ENCODE data around the gene RFFL. TPM values are rescaled to one million over a fixed set of nuclear protein-coding genes. Genes with fewer than 3 reads are reported as not detected.
"Not testable (repeated sequence)": the region's sequence is repeated elsewhere in the genome, so short reads cannot be mapped to it uniquely, and the experiment has no call there.

The RFFL gene
- total RNA-seq, 1 donor from 2014 or later: 25.4 TPM

- Mint-ChIP-seq H3K27ac (no peak overlapping the region), H3K4me1 (ENCODE audit: low read depth) (peaks cover 4% of the 10 kb centered on the region), H3K4me3 (ENCODE audit: low read depth) (no peak overlapping the region), H3K27me3 (ENCODE audit: low read depth) (no peaks in the 10 kb centered on the region), H3K36me3 (ENCODE audit: low read depth) (peaks cover 12% of the 10 kb centered on the region), H3K9me3 (no peaks in the 10 kb centered on the region)
- intact Hi-C loops (cut with micrococcal nuclease): no loop called here
- DNase-seq (ENCODE audit: low spot score): no peak
Observed at GRCh38 chr17:35038453-35038852, 25.1 kb downstream of the RFFL start.

GRCh38 chr17:35030780-35031179, 32.7 kb downstream of the RFFL start:
- Mint-ChIP-seq H3K27me3 (ENCODE audit: low read depth) (no peaks in the 10 kb centered on the region), H3K27ac (no peak overlapping the region), H3K4me3 (ENCODE audit: low read depth) (no peak overlapping the region), H3K4me1 (ENCODE audit: low read depth) (peaks cover 16% of the 10 kb centered on the region), H3K9me3 (no peaks in the 10 kb centered on the region), H3K36me3 (ENCODE audit: low read depth) (peaks cover 17% of the 10 kb centered on the region)
- DNase-seq (ENCODE audit: low spot score): no peak
- intact Hi-C loops (cut with micrococcal nuclease): no loop called here

- H3K27ac Mint-ChIP-seq: peak overlapping the region; percentile 70
- no peaks in the 10 kb centered on the region for H3K27me3 Mint-ChIP-seq (ENCODE audit: low read depth)
- H3K4me1 Mint-ChIP-seq (ENCODE audit: low read depth): peaks cover 19% of the 10 kb centered on the region
- intact Hi-C loops (cut with micrococcal nuclease): no loop called here
- no peak for DNase-seq (ENCODE audit: low spot score)
- no peaks in the 10 kb centered on the region for H3K9me3 Mint-ChIP-seq
- H3K4me3 Mint-ChIP-seq (ENCODE audit: low read depth): no peak overlapping the region
- peaks cover 25% of the 10 kb centered on the region for H3K36me3 Mint-ChIP-seq (ENCODE audit: low read depth)
Observed at GRCh38 chr17:35028531-35029262, 34.8 kb downstream of the RFFL start.

- H3K4me3 Mint-ChIP-seq (ENCODE audit: low read depth); H3K27ac Mint-ChIP-seq; H3K27me3 Mint-ChIP-seq (ENCODE audit: low read depth); DNase-seq (ENCODE audit: low spot score); intact Hi-C loops (cut with micrococcal nuclease); H3K9me3 Mint-ChIP-seq: not testable (repeated sequence)
- H3K36me3 Mint-ChIP-seq (ENCODE audit: low read depth): peaks cover 23% of the 10 kb centered on the region
- H3K4me1 Mint-ChIP-seq (ENCODE audit: low read depth): peaks cover 25% of the 10 kb centered on the region
Observed at GRCh38 chr17:35028097-35028496, 35.4 kb downstream of the RFFL start.

GRCh38 chr17:35025541-35025940, 38.0 kb downstream of the RFFL start:
- Mint-ChIP-seq H3K27me3 (ENCODE audit: low read depth) (no peaks in the 10 kb centered on the region), H3K9me3 (no peaks in the 10 kb centered on the region), H3K4me1 (ENCODE audit: low read depth) (peaks cover 35% of the 10 kb centered on the region), H3K4me3 (ENCODE audit: low read depth) (no peak overlapping the region), H3K27ac (no peak overlapping the region), H3K36me3 (ENCODE audit: low read depth) (peaks cover 26% of the 10 kb centered on the region)
- intact Hi-C loops (cut with micrococcal nuclease): no loop called here
- DNase-seq (ENCODE audit: low spot score): no peak

GRCh38 chr17:35023538-35023937, 40.0 kb downstream of the RFFL start:
- intact Hi-C loops (cut with micrococcal nuclease): loop anchor here (2.0 kb wide), 2 partner anchors 23 to 51 kb away; no protein-coding TSS in a partner anchor
- H3K4me1 Mint-ChIP-seq (ENCODE audit: low read depth): peaks cover 31% of the 10 kb centered on the region

GRCh38 chr17:35022536-35023063, 40.9 kb downstream of the RFFL start:
- peak overlapping the region; percentile 99 for H3K27ac Mint-ChIP-seq
- no peaks in the 10 kb centered on the region for H3K27me3 Mint-ChIP-seq (ENCODE audit: low read depth)
- intact Hi-C loops (cut with micrococcal nuclease): loop anchor here (1.0 to 2.0 kb wide), 4 partner anchors 24 to 67 kb away; partner anchors contain the start of gene RFFL
- no peaks in the 10 kb centered on the region for H3K9me3 Mint-ChIP-seq
- peak overlapping the region; percentile 70 for H3K4me3 Mint-ChIP-seq (ENCODE audit: low read depth)
- H3K4me1 Mint-ChIP-seq (ENCODE audit: low read depth): peaks cover 30% of the 10 kb centered on the region
- DNase-seq (ENCODE audit: low spot score): peak; percentile 63
- H3K36me3 Mint-ChIP-seq (ENCODE audit: low read depth): peaks cover 37% of the 10 kb centered on the region

More at GRCh38 chr17:35023538-35023937, 40.0 kb downstream of the RFFL start:
- Mint-ChIP-seq H3K36me3 (ENCODE audit: low read depth) (peaks cover 33% of the 10 kb centered on the region), H3K27ac (peak overlapping the region; percentile 99), H3K4me3 (ENCODE audit: low read depth) (no peak overlapping the region), H3K27me3 (ENCODE audit: low read depth) (no peaks in the 10 kb centered on the region), H3K9me3 (no peaks in the 10 kb centered on the region)
- no peak for DNase-seq (ENCODE audit: low spot score)

- Mint-ChIP-seq H3K4me1 (ENCODE audit: low read depth) (peaks cover 30% of the 10 kb centered on the region), H3K27me3 (ENCODE audit: low read depth) (no peaks in the 10 kb centered on the region), H3K36me3 (ENCODE audit: low read depth) (peaks cover 45% of the 10 kb centered on the region), H3K9me3 (no peaks in the 10 kb centered on the region), H3K4me3 (ENCODE audit: low read depth) (no peak overlapping the region), H3K27ac (peak overlapping the region; percentile 99)
- intact Hi-C loops (cut with micrococcal nuclease): loop anchor here (1.0 to 2.0 kb wide), 4 partner anchors 25 to 68 kb away; partner anchors contain the start of gene RFFL
- DNase-seq (ENCODE audit: low spot score): no peak
Observed at GRCh38 chr17:35021520-35022380, 41.8 kb downstream of the RFFL start.

- no peak for DNase-seq (ENCODE audit: low spot score)
- H3K36me3 Mint-ChIP-seq (ENCODE audit: low read depth): peaks cover 54% of the 10 kb centered on the region
- intact Hi-C loops (cut with micrococcal nuclease): no loop called here
- H3K4me1 Mint-ChIP-seq (ENCODE audit: low read depth): peaks cover 27% of the 10 kb centered on the region
- no peaks in the 10 kb centered on the region for H3K9me3 Mint-ChIP-seq
- H3K27ac Mint-ChIP-seq: no peak overlapping the region
- H3K4me3 Mint-ChIP-seq (ENCODE audit: low read depth): no peak overlapping the region
- H3K27me3 Mint-ChIP-seq (ENCODE audit: low read depth): no peaks in the 10 kb centered on the region
Observed at GRCh38 chr17:35019386-35020179, 43.9 kb downstream of the RFFL start.

GRCh38 chr17:35018814-35019213, 44.7 kb downstream of the RFFL start:
- Mint-ChIP-seq H3K27ac (no peak overlapping the region), H3K4me3 (ENCODE audit: low read depth) (no peak overlapping the region), H3K9me3 (no peaks in the 10 kb centered on the region), H3K4me1 (ENCODE audit: low read depth) (peaks cover 27% of the 10 kb centered on the region), H3K36me3 (ENCODE audit: low read depth) (peaks cover 60% of the 10 kb centered on the region), H3K27me3 (ENCODE audit: low read depth) (no peaks in the 10 kb centered on the region)
- no peak for DNase-seq (ENCODE audit: low spot score)
- intact Hi-C loops (cut with micrococcal nuclease): no loop called here

- no peak for DNase-seq (ENCODE audit: low spot score)
- Mint-ChIP-seq H3K27me3 (ENCODE audit: low read depth) (no peaks in the 10 kb centered on the region), H3K9me3 (no peaks in the 10 kb centered on the region), H3K4me1 (ENCODE audit: low read depth) (peaks cover 10% of the 10 kb centered on the region), H3K27ac (no peak overlapping the region), H3K4me3 (ENCODE audit: low read depth) (no peak overlapping the region), H3K36me3 (ENCODE audit: low read depth) (peaks cover 58% of the 10 kb centered on the region)
- intact Hi-C loops (cut with micrococcal nuclease): no loop called here
Observed at GRCh38 chr17:35017021-35017420, 46.5 kb downstream of the RFFL start.

- Mint-ChIP-seq H3K4me1 (ENCODE audit: low read depth) (peaks cover 5% of the 10 kb centered on the region), H3K27ac (no peak overlapping the region), H3K4me3 (ENCODE audit: low read depth) (no peak overlapping the region), H3K36me3 (ENCODE audit: low read depth) (peaks cover 60% of the 10 kb centered on the region), H3K9me3 (no peaks in the 10 kb centered on the region), H3K27me3 (ENCODE audit: low read depth) (no peaks in the 10 kb centered on the region)
- DNase-seq (ENCODE audit: low spot score): no peak
- intact Hi-C loops (cut with micrococcal nuclease): no loop called here
Observed at GRCh38 chr17:35016369-35016768, 47.1 kb downstream of the RFFL start.
